Vagina (tissue), 2 donors: Measurements from ENCODE around the gene CUX1. TPM values are rescaled to one million over a fixed set of nuclear protein-coding genes. Genes with fewer than 3 reads are reported as not detected.

Experiments used
- DNase-seq, 2 donors: peaks; one replicate each; pipeline ENCODE4 v3.0.0-alpha.2; 2017; ENCODE audit errors: extremely low spot score in 2 of 2
- H3K27ac ChIP-seq: fragments of 200-600 bp; sonication (generic); one replicate; pipeline ENCODE4 v1.5.1; 2019
- H3K27me3 ChIP-seq: fragments of 200-600 bp; sonication (generic); one replicate; pipeline ENCODE4 v1.5.1; 2019
- H3K36me3 ChIP-seq, 2 donors: fragments of 200-600 bp; sonication (generic); one replicate each; pipeline ENCODE4 v1.5.1; 2017 to 2019
- H3K4me1 ChIP-seq: fragments of 200-600 bp; sonication (generic); one replicate; pipeline ENCODE4 v1.5.1; 2019
- H3K4me3 ChIP-seq, 2 donors: fragments of 200-600 bp; sonication (generic); 1 replicate in 1 of 2; 2 replicates in 1 of 2; pipeline ENCODE4 v1.5.1; 2016 to 2019
- H3K9me3 ChIP-seq: fragments of 200-600 bp; sonication (generic); one replicate; pipeline ENCODE4 v1.5.1; 2019
- CTCF ChIP-seq, 3 experiments: fragments of 450-650 bp in 2 of 3; fragments of 200-600 bp in 1 of 3; sonication (generic) in 1 of 3; IDR thresholded peaks; one replicate each; pipeline ENCODE4 v1.5.1; 2017 to 2019; ENCODE audit warnings: antibody characterized with exemption in 3 of 3, mild to moderate bottlenecking in 2 of 3, moderate library complexity in 2 of 3
- POLR2A ChIP-seq, 2 donors: fragments of 450-650 bp; IDR thresholded peaks; one replicate each; pipeline ENCODE4 v1.6.1; 2017; ENCODE audit warnings: antibody characterized with exemption in 2 of 2, mild to moderate bottlenecking in 2 of 2, moderate library complexity in 2 of 2
- POLR2AphosphoS5 ChIP-seq, 2 donors: sonication (generic); formaldehyde crosslinking; IDR thresholded peaks; one replicate each; pipeline ENCODE4 v1.9.0; 2017; ENCODE audit warnings: antibody characterized with exemption in 2 of 2, mild to moderate bottlenecking in 2 of 2, low read depth in 1 of 2; ENCODE audit not compliant: insufficient read depth in 1 of 2
- intact Hi-C: fragments of 100-400 bp; cut with DNase I; formaldehyde crosslinking; loops from one replicate; pipeline ENCODE4 v1.15.1; 2023
- total RNA-seq: library from RNA; depleted of rRNA; stranded (reverse); fragments of >200 nt; gene quantifications from one replicate; pipeline ENCODE4 v1.2.3, GENCODE V29; 2016

Gene CUX1
- total RNA-seq, 1 donor from 2014 or later = 65.3 TPM

GRCh38 chr7:101940151-101940550 is 122.7 kb downstream of the CUX1 start:
- DNase-seq = no peak
- no peak for TF ChIP-seq CTCF (IDR thresholded peaks at IDR 0.05)
- no peak for TF ChIP-seq POLR2A (IDR thresholded peaks at IDR 0.05)
- TF ChIP-seq POLR2AphosphoS5 (IDR thresholded peaks at IDR 0.05; ENCODE audit: insufficient read depth in 1 of 2, low read depth in 1 of 2) = no peak
- Histone ChIP-seq H3K4me3 (no peak overlapping the region), H3K27me3 (no peaks in the 10 kb centered on the region), H3K27ac (peak overlapping the region; percentile 73), H3K4me1 (peaks cover 74% of the 10 kb centered on the region), H3K36me3 (no peaks in the 10 kb centered on the region), H3K9me3 (no peaks in the 10 kb centered on the region)
- intact Hi-C loops = no loop called here

GRCh38 chr7:101940830-101941229 is 123.4 kb downstream of the CUX1 start:
- no peak for DNase-seq
- Histone ChIP-seq H3K9me3 (no peaks in the 10 kb centered on the region), H3K27me3 (no peaks in the 10 kb centered on the region), H3K36me3 (no peaks in the 10 kb centered on the region), H3K4me3 (no peak overlapping the region), H3K4me1 (peaks cover 67% of the 10 kb centered on the region), H3K27ac (peak overlapping the region; percentile 73)
- TF ChIP-seq POLR2AphosphoS5 (IDR thresholded peaks at IDR 0.05; ENCODE audit: insufficient read depth in 1 of 2, low read depth in 1 of 2) = no peak
- TF ChIP-seq CTCF (IDR thresholded peaks at IDR 0.05) = no peak
- no peak for TF ChIP-seq POLR2A (IDR thresholded peaks at IDR 0.05)
- intact Hi-C loops = no loop called here

GRCh38 chr7:101941481-101942383 is 124.3 kb downstream of the CUX1 start:
- H3K4me3 ChIP-seq = no peak overlapping the region
- TF ChIP-seq CTCF (IDR thresholded peaks at IDR 0.05) = peak in 1 of 3 experiments; percentile 12
- TF ChIP-seq POLR2A (IDR thresholded peaks at IDR 0.05) = no peak
- TF ChIP-seq POLR2AphosphoS5 (IDR thresholded peaks at IDR 0.05; ENCODE audit: insufficient read depth in 1 of 2, low read depth in 1 of 2) = peak in 1 of 2 donors; percentile 86
- peaks cover 58% of the 10 kb centered on the region for H3K4me1 ChIP-seq
- intact Hi-C loops = no loop called here
- H3K27ac ChIP-seq = peak overlapping the region; percentile 73
- no peaks in the 10 kb centered on the region for H3K27me3 ChIP-seq
- H3K9me3 ChIP-seq = no peaks in the 10 kb centered on the region
- no peak for DNase-seq
- no peaks in the 10 kb centered on the region for H3K36me3 ChIP-seq

GRCh38 chr7:101942603-101943210 is 125.3 kb downstream of the CUX1 start:
- no peak for DNase-seq
- Histone ChIP-seq H3K36me3 (no peaks in the 10 kb centered on the region), H3K27ac (peak overlapping the region; percentile 73), H3K4me3 (peak overlapping the region in 1 of 2 donors; percentile 22), H3K4me1 (peaks cover 49% of the 10 kb centered on the region), H3K27me3 (no peaks in the 10 kb centered on the region), H3K9me3 (no peaks in the 10 kb centered on the region)
- TF ChIP-seq CTCF (IDR thresholded peaks at IDR 0.05) (no peak), POLR2AphosphoS5 (IDR thresholded peaks at IDR 0.05; ENCODE audit: insufficient read depth in 1 of 2, low read depth in 1 of 2) (no peak), POLR2A (IDR thresholded peaks at IDR 0.05) (no peak)
- intact Hi-C loops = no loop called here
